ENCODE measurements around the gene GALE.

Gene GALE

GRCh38 chr1:23816906-23817305, 16.4 kb upstream of the GALE start:
- Histone ChIP-seq H3K4me3 (no peak overlapping the region), H3K36me3 (ENCODE audit: insufficient read depth, low read length) (peaks cover 10% of the 10 kb centered on the region; the same call in 1 of the 2 replicates), H3K9me3 (ENCODE audit: low read depth, low read length) (no peaks in the 10 kb centered on the region), H3K9ac (ENCODE audit: insufficient read length) (no peak overlapping the region), H3K27ac (no peak overlapping the region)
- TF ChIP-seq POLR2AphosphoS5 (IDR thresholded peaks at IDR 0.05; ENCODE audit: borderline replicate concordance, low read depth, low read length) (no peak), EZH2 (IDR thresholded peaks at IDR 0.05) (no peak), FOXP2 (optimal IDR thresholded peaks at IDR 0.05; ENCODE audit: control extremely low read depth, extremely low read length, insufficient read depth) (no peak)
- no peak for DNase-seq (ENCODE audit: low read depth, low spot score)

GRCh38 chr1:23816361-23816760, 15.8 kb upstream of the GALE start:
- Histone ChIP-seq H3K9ac (ENCODE audit: insufficient read length) (no peak overlapping the region), H3K36me3 (ENCODE audit: insufficient read depth, low read length) (peaks cover 10% of the 10 kb centered on the region; the same call in 1 of the 2 replicates), H3K27ac (no peak overlapping the region), H3K4me3 (no peak overlapping the region), H3K9me3 (ENCODE audit: low read depth, low read length) (no peaks in the 10 kb centered on the region)
- no peak for DNase-seq (ENCODE audit: low read depth, low spot score)
- TF ChIP-seq POLR2AphosphoS5 (IDR thresholded peaks at IDR 0.05; ENCODE audit: borderline replicate concordance, low read depth, low read length) = no peak
- TF ChIP-seq EZH2 (IDR thresholded peaks at IDR 0.05) = no peak
- no peak for TF ChIP-seq FOXP2 (optimal IDR thresholded peaks at IDR 0.05; ENCODE audit: control extremely low read depth, extremely low read length, insufficient read depth)

- TF ChIP-seq POLR2AphosphoS5 (IDR thresholded peaks at IDR 0.05; ENCODE audit: borderline replicate concordance, low read depth, low read length) = no peak
- Histone ChIP-seq H3K9ac (ENCODE audit: insufficient read length) (no peak overlapping the region), H3K36me3 (ENCODE audit: insufficient read depth, low read length) (peaks cover 10% of the 10 kb centered on the region; the same call in 1 of the 2 replicates), H3K9me3 (ENCODE audit: low read depth, low read length) (no peaks in the 10 kb centered on the region), H3K27ac (no peak overlapping the region), H3K4me3 (no peak overlapping the region)
- DNase-seq (ENCODE audit: low read depth, low spot score) = no peak
Measured at GRCh38 chr1:23814016-23814415, 13.5 kb upstream of the GALE start.

DNA sequence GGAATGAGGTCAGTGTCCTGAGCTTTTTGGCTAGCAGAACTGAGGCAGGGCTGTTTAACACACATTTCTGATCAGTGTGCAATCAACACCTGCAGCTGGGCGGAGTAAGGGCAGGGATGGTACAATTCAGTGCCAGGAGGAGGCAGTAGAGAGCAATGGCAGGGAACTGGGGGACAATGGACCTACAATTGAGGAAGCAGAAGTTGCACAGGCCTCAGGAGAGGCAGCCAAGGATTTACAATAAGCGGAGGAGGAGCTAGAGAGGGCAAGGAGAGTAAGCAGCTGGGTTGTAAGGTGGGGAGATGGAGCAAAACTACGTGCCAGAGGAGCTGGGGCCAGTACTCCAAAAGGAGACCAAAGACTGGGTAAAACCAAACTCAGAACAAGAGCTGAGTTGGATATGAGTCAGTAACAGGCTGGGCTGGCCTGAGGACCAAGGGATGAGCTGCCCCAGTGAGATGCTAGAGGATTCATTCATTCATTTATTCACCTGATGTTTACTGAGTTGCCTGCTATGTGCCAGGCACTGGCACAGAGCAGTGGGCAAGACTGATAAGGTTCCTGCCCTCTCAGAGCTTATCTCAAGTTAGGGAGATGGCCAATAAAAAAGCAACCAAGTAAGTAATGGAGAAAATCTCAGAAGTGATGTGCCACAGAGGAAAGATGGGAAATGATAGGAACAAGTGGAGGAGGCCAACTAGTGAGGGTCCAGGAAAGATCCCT, 10.4 kb upstream of the GALE start:
- no peak overlapping the region for H3K27ac ChIP-seq
- DNase-seq (ENCODE audit: low read depth, low spot score) = no peak
- no peak for TF ChIP-seq POLR2AphosphoS5 (IDR thresholded peaks at IDR 0.05; ENCODE audit: borderline replicate concordance, low read depth, low read length)
- no peak for TF ChIP-seq EZH2 (IDR thresholded peaks at IDR 0.05)
- no peak for TF ChIP-seq FOXP2 (optimal IDR thresholded peaks at IDR 0.05; ENCODE audit: control extremely low read depth, extremely low read length, insufficient read depth)
- no peak overlapping the region for H3K9ac ChIP-seq (ENCODE audit: insufficient read length)
- no peaks in the 10 kb centered on the region; the same call in 1 of the 2 replicates for H3K36me3 ChIP-seq (ENCODE audit: insufficient read depth, low read length)
- H3K4me3 ChIP-seq = no peak overlapping the region
- H3K9me3 ChIP-seq (ENCODE audit: low read depth, low read length) = no peaks in the 10 kb centered on the region

- TF ChIP-seq FOXP2 (optimal IDR thresholded peaks at IDR 0.05; ENCODE audit: control extremely low read depth, extremely low read length, insufficient read depth) = no peak
- no peak for TF ChIP-seq POLR2AphosphoS5 (IDR thresholded peaks at IDR 0.05; ENCODE audit: borderline replicate concordance, low read depth, low read length)
- TF ChIP-seq EZH2 (IDR thresholded peaks at IDR 0.05) = no peak
- Histone ChIP-seq H3K9me3 (ENCODE audit: low read depth, low read length) (no peaks in the 10 kb centered on the region), H3K9ac (ENCODE audit: insufficient read length) (no peak overlapping the region), H3K4me3 (no peak overlapping the region), H3K27ac (no peak overlapping the region), H3K36me3 (ENCODE audit: insufficient read depth, low read length) (no peaks in the 10 kb centered on the region)
- DNase-seq (ENCODE audit: low read depth, low spot score) = no peak
Measured at GRCh38 chr1:23809751-23810171, 9.2 kb upstream of the GALE start.

DNA sequence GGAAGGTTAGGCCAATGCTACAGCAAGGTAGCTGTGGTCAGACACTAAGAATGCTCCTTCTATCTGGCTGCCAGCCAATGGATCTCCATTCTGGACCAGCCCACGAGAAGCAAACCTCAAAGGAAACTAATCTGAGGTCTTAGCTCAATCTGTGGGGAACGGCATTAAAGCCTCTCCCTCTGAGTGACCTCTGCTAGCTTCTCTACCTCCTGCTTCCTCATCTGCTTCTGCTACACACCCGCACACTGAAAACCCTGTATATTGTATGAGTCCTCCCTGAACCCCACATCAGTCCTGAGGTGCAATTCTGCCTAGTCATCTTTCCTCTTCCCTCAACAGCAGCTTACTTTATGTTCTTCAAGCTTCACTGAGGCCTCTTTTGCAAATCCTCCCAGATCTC, 6.9 kb upstream of the GALE start:
- H3K27ac ChIP-seq = no peak overlapping the region
- TF ChIP-seq POLR2AphosphoS5 (IDR thresholded peaks at IDR 0.05; ENCODE audit: borderline replicate concordance, low read depth, low read length) (no peak), EZH2 (IDR thresholded peaks at IDR 0.05) (no peak), FOXP2 (optimal IDR thresholded peaks at IDR 0.05; ENCODE audit: control extremely low read depth, extremely low read length, insufficient read depth) (no peak)
- H3K36me3 ChIP-seq (ENCODE audit: insufficient read depth, low read length) = no peaks in the 10 kb centered on the region
- DNase-seq (ENCODE audit: low read depth, low spot score) = no peak
- no peak overlapping the region for H3K9ac ChIP-seq (ENCODE audit: insufficient read length)
- no peak overlapping the region for H3K4me3 ChIP-seq
- H3K9me3 ChIP-seq (ENCODE audit: low read depth, low read length) = no peaks in the 10 kb centered on the region

GRCh38 chr1:23806280-23806679, 5.7 kb upstream of the GALE start:
- TF ChIP-seq POLR2AphosphoS5 (IDR thresholded peaks at IDR 0.05; ENCODE audit: borderline replicate concordance, low read depth, low read length) = no peak
- TF ChIP-seq FOXP2 (optimal IDR thresholded peaks at IDR 0.05; ENCODE audit: control extremely low read depth, extremely low read length, insufficient read depth) = no peak
- TF ChIP-seq EZH2 (IDR thresholded peaks at IDR 0.05) = no peak
- Histone ChIP-seq H3K27ac (no peak overlapping the region), H3K9ac (ENCODE audit: insufficient read length) (no peak overlapping the region), H3K36me3 (ENCODE audit: insufficient read depth, low read length) (no peaks in the 10 kb centered on the region), H3K4me3 (no peak overlapping the region), H3K9me3 (ENCODE audit: low read depth, low read length) (no peaks in the 10 kb centered on the region)
- DNase-seq (ENCODE audit: low read depth, low spot score) = no peak

GRCh38 chr1:23805025-23805424, 4.5 kb upstream of the GALE start:
- no peaks in the 10 kb centered on the region for H3K36me3 ChIP-seq (ENCODE audit: insufficient read depth, low read length)
- H3K4me3 ChIP-seq = no peak overlapping the region
- H3K9ac ChIP-seq (ENCODE audit: insufficient read length) = no peak overlapping the region
- H3K9me3 ChIP-seq (ENCODE audit: low read depth, low read length) = no peaks in the 10 kb centered on the region
- DNase-seq (ENCODE audit: low read depth, low spot score) = no peak
- no peak for TF ChIP-seq EZH2 (IDR thresholded peaks at IDR 0.05)
- no peak for TF ChIP-seq POLR2AphosphoS5 (IDR thresholded peaks at IDR 0.05; ENCODE audit: borderline replicate concordance, low read depth, low read length)
- TF ChIP-seq FOXP2 (optimal IDR thresholded peaks at IDR 0.05; ENCODE audit: control extremely low read depth, extremely low read length, insufficient read depth) = no peak
- H3K27ac ChIP-seq = no peak overlapping the region

Data from SK-N-MC (cell line).